ENCODE measurements around the gene BCL2. TPM values are rescaled to one million over a fixed set of nuclear protein-coding genes. Genes with fewer than 3 reads are reported as not detected.

The BCL2 gene
- total RNA-seq, 1 experiment from 2014 or later: 2.5 TPM

GRCh38 chr18:63241760-63242159 lies 77.8 kb downstream of the BCL2 start:
- Histone ChIP-seq H4K20me1 (ENCODE audit: insufficient read depth) (no peaks in the 10 kb centered on the region), H2AFZ (ENCODE audit: low read depth, low read length, poor library complexity, severe bottlenecking) (no peak overlapping the region), H3K4me3 (replicated peaks in 1 of 2; ENCODE audit: low read depth in 1 of 2, low read length in 2 of 2) (no peak overlapping the region), H3K9me3 (ENCODE audit: control insufficient read depth in 1 of 2, insufficient read depth in 1 of 2, low read depth in 1 of 2, low read length in 2 of 2) (no peaks in the 10 kb centered on the region), H3K79me2 (ENCODE audit: insufficient read depth, low read length) (no peaks in the 10 kb centered on the region), H3K9me2 (ENCODE audit: insufficient read depth) (no peaks in the 10 kb centered on the region), H3K36me3 (ENCODE audit: control insufficient read depth in 1 of 2, insufficient read depth in 2 of 2, low read length in 2 of 2) (no peaks in the 10 kb centered on the region), H3K9ac (ENCODE audit: low read length) (no peak overlapping the region), H3K4me1 (ENCODE audit: control insufficient read depth in 1 of 2, insufficient read depth in 2 of 2, low read length in 2 of 2) (peaks cover 13 to 18% of the 10 kb centered on the region in 2 experiments), H3K4me2 (ENCODE audit: low read length) (no peak overlapping the region), H3K27ac (ENCODE audit: low read depth, low read length) (no peak overlapping the region), H3K27me3 (ENCODE audit: insufficient read depth, low read length) (no peaks in the 10 kb centered on the region)
- ChIA-PET CTCF (no interaction called here), POLR2A (no interaction called here), RAD21 (ENCODE audit: low non-redundant PET in 1 of 2, low total read pairs in 2 of 2, uncharacterized antibody in 2 of 2, unreplicated experiment in 2 of 2) (no interaction called here)
- DNase-seq (ENCODE audit: low read depth, low spot score) (no peak), ATAC-seq (no peak)
- TF ChIP-seq CEBPB (IDR thresholded peaks at IDR 0.05; ENCODE audit: low read depth) (no peak), TCF7L2 (IDR thresholded peaks at IDR 0.05; ENCODE audit: borderline replicate concordance, extremely low read depth, insufficient read depth, insufficient read length) (no peak), SIN3A (IDR thresholded peaks at IDR 0.05; ENCODE audit: low read depth) (no peak), POLR2AphosphoS5 (IDR thresholded peaks at IDR 0.05; ENCODE audit: low read depth, low read length) (no peak), FOSL1 (IDR thresholded peaks at IDR 0.05; ENCODE audit: low read depth) (no peak), EGR1 (IDR thresholded peaks at IDR 0.05; ENCODE audit: low read depth) (no peak), SP1 (IDR thresholded peaks at IDR 0.05; ENCODE audit: low read depth) (no peak), YY1 (IDR thresholded peaks at IDR 0.05; ENCODE audit: extremely low read depth, insufficient replicate concordance, low read depth, low read length) (no peak), JUND (IDR thresholded peaks at IDR 0.05) (no peak), REST (IDR thresholded peaks at IDR 0.05; ENCODE audit: low read depth) (no peak)
- intact Hi-C loops (cut with micrococcal nuclease): no loop called here
- BruUV-seq (replicated peaks): no TSS peak
